ENCODE data around the gene HSP90AB1.

DNA sequence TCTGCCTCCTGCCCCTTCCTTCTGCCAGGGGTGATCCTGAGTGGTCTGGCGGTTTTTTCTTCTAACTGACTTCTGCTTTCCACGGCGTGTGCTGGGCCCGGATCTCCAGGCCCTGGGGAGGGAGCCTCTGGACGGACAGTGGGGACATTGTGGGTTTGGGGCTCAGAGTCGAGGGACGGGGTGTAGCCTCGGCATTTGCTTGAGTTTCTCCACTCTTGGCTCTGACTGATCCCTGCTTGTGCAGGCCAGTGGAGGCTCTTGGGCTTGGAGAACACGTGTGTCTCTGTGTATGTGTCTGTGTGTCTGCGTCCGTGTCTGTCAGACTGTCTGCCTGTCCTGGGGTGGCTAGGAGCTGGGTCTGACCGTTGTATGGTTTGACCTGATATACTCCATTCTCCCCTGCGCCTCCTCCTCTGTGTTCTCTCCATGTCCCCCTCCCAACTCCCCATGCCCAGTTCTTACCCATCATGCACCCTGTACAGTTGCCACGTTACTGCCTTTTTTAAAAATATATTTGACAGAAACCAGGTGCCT, 13.3 kb upstream of the HSP90AB1 start:
- TF ChIP-seq, protein P1, sequence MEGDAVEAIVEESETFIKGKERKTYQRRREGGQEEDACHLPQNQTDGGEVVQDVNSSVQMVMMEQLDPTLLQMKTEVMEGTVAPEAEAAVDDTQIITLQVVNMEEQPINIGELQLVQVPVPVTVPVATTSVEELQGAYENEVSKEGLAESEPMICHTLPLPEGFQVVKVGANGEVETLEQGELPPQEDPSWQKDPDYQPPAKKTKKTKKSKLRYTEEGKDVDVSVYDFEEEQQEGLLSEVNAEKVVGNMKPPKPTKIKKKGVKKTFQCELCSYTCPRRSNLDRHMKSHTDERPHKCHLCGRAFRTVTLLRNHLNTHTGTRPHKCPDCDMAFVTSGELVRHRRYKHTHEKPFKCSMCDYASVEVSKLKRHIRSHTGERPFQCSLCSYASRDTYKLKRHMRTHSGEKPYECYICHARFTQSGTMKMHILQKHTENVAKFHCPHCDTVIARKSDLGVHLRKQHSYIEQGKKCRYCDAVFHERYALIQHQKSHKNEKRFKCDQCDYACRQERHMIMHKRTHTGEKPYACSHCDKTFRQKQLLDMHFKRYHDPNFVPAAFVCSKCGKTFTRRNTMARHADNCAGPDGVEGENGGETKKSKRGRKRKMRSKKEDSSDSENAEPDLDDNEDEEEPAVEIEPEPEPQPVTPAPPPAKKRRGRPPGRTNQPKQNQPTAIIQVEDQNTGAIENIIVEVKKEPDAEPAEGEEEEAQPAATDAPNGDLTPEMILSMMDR (IDR thresholded peaks at IDR 0.05): no peak
- TF ChIP-seq NRF1 (IDR thresholded peaks at IDR 0.05; ENCODE audit: low read depth, low read length) (no peak), RAD21 (IDR thresholded peaks at IDR 0.05; ENCODE audit: low read length) (no peak)

Data from SK-N-SH (cell line).